ENCODE data around the gene DLL3. TPM values are rescaled to one million over a fixed set of nuclear protein-coding genes. Genes with fewer than 3 reads are reported as not detected.

Gene DLL3
- total and polyA plus RNA-seq, 3 experiments from 2014 or later, result 0.25 to 1.4 (median 0.92) TPM

- peaks cover 0 to 2% of the 10 kb centered on the region in 2 donors for H3K27me3 Mint-ChIP-seq
- H3K4me3 Mint-ChIP-seq, result peak overlapping the region in 1 of 7 donors; percentile 64
- CTCF ChIA-PET, result interaction anchor here (0.9 to 3.2 kb wide), 16 partner anchors 9 to 440 kb away, joined by 3 to 22 read pairs (median 6); partner anchors contain the start of genes DLL3, MED29, PAF1 and PLEKHG2
- no peaks in the 10 kb centered on the region for H3K36me3 ChIP-seq (ENCODE audit: insufficient read depth, low read length)
- DNase-seq, result no peak
- H3K27ac ChIP-seq (ENCODE audit: low read depth, low read length), result no peak overlapping the region
- H3K27me3 ChIP-seq (ENCODE audit: insufficient read depth, low read length, poor library complexity, severe bottlenecking), result no peaks in the 10 kb centered on the region
- no peaks in the 10 kb centered on the region for H3K9me3 Mint-ChIP-seq
- no peaks in the 10 kb centered on the region for H3K9me3 ChIP-seq (ENCODE audit: low read length)
- H3K27ac Mint-ChIP-seq, result no peak overlapping the region
- peaks cover 0 to 12% (median 0%) of the 10 kb centered on the region in 3 donors for H3K36me3 Mint-ChIP-seq
- peaks cover 28 to 52% (median 46%) of the 10 kb centered on the region in 3 donors for H3K4me1 Mint-ChIP-seq
- peaks cover 25% of the 10 kb centered on the region for H3K4me1 ChIP-seq (ENCODE audit: insufficient read depth, low read length)
- H3K4me3 ChIP-seq (ENCODE audit: low read length), result no peak overlapping the region
- POLR2A ChIA-PET, result no interaction called here
Measured at GRCh38 chr19:39533791-39534190, 35.0 kb downstream of the DLL3 start.

GRCh38 chr19:39539165-39539517, 40.4 kb downstream of the DLL3 start:
- H3K27me3 Mint-ChIP-seq, result peaks cover 0 to 6% of the 10 kb centered on the region in 2 donors
- POLR2A ChIA-PET, result no interaction called here
- no peaks in the 10 kb centered on the region for H3K36me3 ChIP-seq (ENCODE audit: insufficient read depth, low read length)
- peak overlapping the region; percentile 43 for H3K27ac ChIP-seq (ENCODE audit: low read depth, low read length)
- peak overlapping the region; percentile 86 to 97 (median 92) for H3K4me3 Mint-ChIP-seq
- peaks cover 0 to 12% (median 0%) of the 10 kb centered on the region in 3 donors for H3K36me3 Mint-ChIP-seq
- DNase-seq, result no peak
- peaks cover 28% of the 10 kb centered on the region for H3K4me1 ChIP-seq (ENCODE audit: insufficient read depth, low read length)
- no peaks in the 10 kb centered on the region for H3K27me3 ChIP-seq (ENCODE audit: insufficient read depth, low read length, poor library complexity, severe bottlenecking)
- no peaks in the 10 kb centered on the region for H3K9me3 ChIP-seq (ENCODE audit: low read length)
- CTCF ChIA-PET, result interaction anchor here (0.9 to 1.1 kb wide), 2 partner anchors 12 to 104 kb away, joined by 3 to 4 read pairs; partner anchors contain the start of gene RPS16
- H3K4me3 ChIP-seq (ENCODE audit: low read length), result peak overlapping the region; percentile 77
- peak overlapping the region; percentile 88 to 97 (median 96) for H3K27ac Mint-ChIP-seq
- peaks cover 30 to 45% (median 44%) of the 10 kb centered on the region in 3 donors for H3K4me1 Mint-ChIP-seq
- H3K9me3 Mint-ChIP-seq, result no peaks in the 10 kb centered on the region

GRCh38 chr19:39539518-39540332, 41.0 kb downstream of the DLL3 start, which contains the start of gene EID2:
EID2 (minus strand) TSS chr19:39540161; CDS start chr19:39540079, 82 bp downstream.
- peaks cover 0 to 7% of the 10 kb centered on the region in 2 donors for H3K27me3 Mint-ChIP-seq
- Histone ChIP-seq H3K4me1 (ENCODE audit: insufficient read depth, low read length) (peaks cover 34% of the 10 kb centered on the region), H3K9me3 (ENCODE audit: low read length) (no peaks in the 10 kb centered on the region), H3K27ac (ENCODE audit: low read depth, low read length) (peak within 1 kb of the TSS; percentile 77), H3K36me3 (ENCODE audit: insufficient read depth, low read length) (no peaks in the 10 kb centered on the region), H3K4me3 (ENCODE audit: low read length) (peak within 1 kb of the TSS; percentile 84), H3K27me3 (ENCODE audit: insufficient read depth, low read length, poor library complexity, severe bottlenecking) (no peaks in the 10 kb centered on the region)
- peaks cover 0 to 12% (median 0%) of the 10 kb centered on the region in 3 donors for H3K36me3 Mint-ChIP-seq
- H3K9me3 Mint-ChIP-seq, result no peaks in the 10 kb centered on the region
- ChIA-PET CTCF (interaction anchor here (0.9 to 1.1 kb wide), 2 partner anchors 12 to 104 kb away, joined by 3 to 4 read pairs; partner anchors contain the start of gene RPS16), POLR2A (no interaction called here)
- H3K4me3 Mint-ChIP-seq, result peak within 1 kb of the TSS; percentile 96 to 99 (median 98)
- H3K4me1 Mint-ChIP-seq, result peaks cover 31 to 51% (median 48%) of the 10 kb centered on the region in 3 donors
- H3K27ac Mint-ChIP-seq, result peak within 1 kb of the TSS; percentile 92 to 100 (median 98)
- DNase-seq, result peak; percentile 89 to 96 (median 91)

GRCh38 chr19:39540333-39540673, 41.6 kb downstream of the DLL3 start:
- CTCF ChIA-PET, result interaction anchor here (0.8 kb wide), 1 partner anchor 99 kb away, joined by 3 read pairs; no protein-coding TSS in a partner anchor
- POLR2A ChIA-PET, result no interaction called here
- Mint-ChIP-seq H3K36me3 (peaks cover 0 to 12% (median 0%) of the 10 kb centered on the region in 3 donors), H3K9me3 (no peaks in the 10 kb centered on the region), H3K4me3 (peak overlapping the region; percentile 94 to 99 (median 98)), H3K4me1 (peaks cover 34 to 55% (median 53%) of the 10 kb centered on the region in 3 donors), H3K27me3 (peaks cover 3 to 7% of the 10 kb centered on the region in 2 donors), H3K27ac (peak overlapping the region; percentile 92 to 100 (median 98))
- DNase-seq, result no peak
- peaks cover 38% of the 10 kb centered on the region for H3K4me1 ChIP-seq (ENCODE audit: insufficient read depth, low read length)
- H3K27me3 ChIP-seq (ENCODE audit: insufficient read depth, low read length, poor library complexity, severe bottlenecking), result no peaks in the 10 kb centered on the region
- no peaks in the 10 kb centered on the region for H3K9me3 ChIP-seq (ENCODE audit: low read length)
- no peaks in the 10 kb centered on the region for H3K36me3 ChIP-seq (ENCODE audit: insufficient read depth, low read length)
- peak overlapping the region; percentile 84 for H3K4me3 ChIP-seq (ENCODE audit: low read length)
- H3K27ac ChIP-seq (ENCODE audit: low read depth, low read length), result no peak overlapping the region

- peak overlapping the region in 1 of 7 donors; percentile 60 for H3K4me3 Mint-ChIP-seq
- H3K36me3 ChIP-seq (ENCODE audit: insufficient read depth, low read length), result no peaks in the 10 kb centered on the region
- peaks cover 28 to 57% (median 49%) of the 10 kb centered on the region in 3 donors for H3K4me1 Mint-ChIP-seq
- H3K9me3 ChIP-seq (ENCODE audit: low read length), result no peaks in the 10 kb centered on the region
- ChIA-PET CTCF (interaction anchor here (1.0 to 1.5 kb wide), 4 partner anchors 8 to 102 kb away, joined by 3 to 8 read pairs (median 4); no protein-coding TSS in a partner anchor), POLR2A (no interaction called here)
- peaks cover 56% of the 10 kb centered on the region for H3K4me1 ChIP-seq (ENCODE audit: insufficient read depth, low read length)
- H3K9me3 Mint-ChIP-seq, result no peaks in the 10 kb centered on the region
- no peak overlapping the region for H3K27ac ChIP-seq (ENCODE audit: low read depth, low read length)
- no peaks in the 10 kb centered on the region for H3K27me3 ChIP-seq (ENCODE audit: insufficient read depth, low read length, poor library complexity, severe bottlenecking)
- H3K27ac Mint-ChIP-seq, result peak overlapping the region in 3 of 8 donors; percentile 39 to 83 (median 53)
- H3K36me3 Mint-ChIP-seq, result peaks cover 0 to 12% (median 0%) of the 10 kb centered on the region in 3 donors
- peaks cover 5 to 6% of the 10 kb centered on the region in 2 donors for H3K27me3 Mint-ChIP-seq
- H3K4me3 ChIP-seq (ENCODE audit: low read length), result no peak overlapping the region
- DNase-seq, result no peak
Measured at GRCh38 chr19:39542206-39542605, 43.5 kb downstream of the DLL3 start.

GRCh38 chr19:39543477-39543857, 44.7 kb downstream of the DLL3 start:
- H3K4me1 ChIP-seq (ENCODE audit: insufficient read depth, low read length), result peaks cover 48% of the 10 kb centered on the region
- POLR2A ChIA-PET, result no interaction called here

GRCh38 chr19:39544226-39544903, 45.6 kb downstream of the DLL3 start:
- peak overlapping the region in 2 of 8 donors; percentile 53 to 80 for H3K27ac Mint-ChIP-seq
- peaks cover 0 to 3% (median 0%) of the 10 kb centered on the region in 3 donors for H3K36me3 Mint-ChIP-seq
- ChIA-PET CTCF (interaction anchor here (0.7 to 1.6 kb wide), 3 partner anchors 29 to 128 kb away, joined by 3 read pairs; no protein-coding TSS in a partner anchor), POLR2A (no interaction called here)
- H3K27me3 Mint-ChIP-seq, result peaks cover 5 to 6% of the 10 kb centered on the region in 2 donors
- peaks cover 39% of the 10 kb centered on the region for H3K4me1 ChIP-seq (ENCODE audit: insufficient read depth, low read length)
- H3K36me3 ChIP-seq (ENCODE audit: insufficient read depth, low read length), result no peaks in the 10 kb centered on the region
- no peaks in the 10 kb centered on the region for H3K27me3 ChIP-seq (ENCODE audit: insufficient read depth, low read length, poor library complexity, severe bottlenecking)
- H3K4me3 ChIP-seq (ENCODE audit: low read length), result no peak overlapping the region
- H3K9me3 Mint-ChIP-seq, result no peaks in the 10 kb centered on the region
- H3K9me3 ChIP-seq (ENCODE audit: low read length), result no peaks in the 10 kb centered on the region
- H3K27ac ChIP-seq (ENCODE audit: low read depth, low read length), result no peak overlapping the region
- DNase-seq, result no peak
- peaks cover 13 to 39% (median 27%) of the 10 kb centered on the region in 3 donors for H3K4me1 Mint-ChIP-seq
- peak overlapping the region in 1 of 7 donors; percentile 82 for H3K4me3 Mint-ChIP-seq

More at GRCh38 chr19:39543477-39543857, 44.7 kb downstream of the DLL3 start:
- no peak overlapping the region for H3K4me3 Mint-ChIP-seq
- no peaks in the 10 kb centered on the region for H3K9me3 ChIP-seq (ENCODE audit: low read length)
- no peak overlapping the region for H3K27ac ChIP-seq (ENCODE audit: low read depth, low read length)
- peaks cover 0 to 6% (median 0%) of the 10 kb centered on the region in 3 donors for H3K36me3 Mint-ChIP-seq
- DNase-seq, result no peak
- H3K27me3 ChIP-seq (ENCODE audit: insufficient read depth, low read length, poor library complexity, severe bottlenecking), result no peaks in the 10 kb centered on the region
- no peak overlapping the region for H3K27ac Mint-ChIP-seq
- no peaks in the 10 kb centered on the region for H3K9me3 Mint-ChIP-seq
- no peaks in the 10 kb centered on the region for H3K36me3 ChIP-seq (ENCODE audit: insufficient read depth, low read length)
- no peak overlapping the region for H3K4me3 ChIP-seq (ENCODE audit: low read length)
- CTCF ChIA-PET, result interaction anchor here (1.1 kb wide), 1 partner anchor 9 kb away, joined by 3 read pairs; no protein-coding TSS in a partner anchor
- peaks cover 20 to 48% (median 36%) of the 10 kb centered on the region in 3 donors for H3K4me1 Mint-ChIP-seq
- peaks cover 5 to 6% of the 10 kb centered on the region in 2 donors for H3K27me3 Mint-ChIP-seq

Measured in CD8-positive, alpha-beta memory T cell (primary cell).